WTC11 (cell line): ENCODE data around the gene SRSF4.

Source experiments
- ATF2 ChIP-seq: sonication (generic); formaldehyde crosslinking; IDR thresholded peaks from 2 replicates; pipeline ENCODE4 v1.8.1; 2022; ENCODE audit warnings: low read depth, missing genetic modification reagents, borderline replicate concordance
- CTCF ChIP-seq: fragments of 200-600 bp; IDR thresholded peaks from 2 replicates; pipeline ENCODE4 v1.8.0; 2022; ENCODE audit warnings: antibody characterized with exemption
- FOXJ3 ChIP-seq: sonication (generic); formaldehyde crosslinking; IDR thresholded peaks from 2 replicates; pipeline ENCODE4 v1.9.0; 2021; ENCODE audit warnings: missing genetic modification reagents, mild to moderate bottlenecking, borderline replicate concordance
- MXD4 ChIP-seq: fragments of 250-450 bp; sonication (Bioruptor Pico); IDR thresholded peaks from 2 replicates; pipeline ENCODE4 v1.8.0; 2021; ENCODE audit warnings: mild to moderate bottlenecking, moderate library complexity, borderline replicate concordance
- NFYB ChIP-seq: sonication (generic); formaldehyde crosslinking; conservative IDR thresholded peaks from 2 replicates; pipeline ENCODE4 v1.8.0; 2022; ENCODE audit warnings: low read depth, missing genetic modification reagents
- ZNF138 ChIP-seq: sonication (generic); formaldehyde crosslinking; conservative IDR thresholded peaks from 2 replicates; pipeline ENCODE4 v1.8.1; 2022; ENCODE audit warnings: mild to moderate bottlenecking, moderate library complexity, missing genetic modification reagents
- ZNF232 ChIP-seq: sonication (generic); formaldehyde crosslinking; IDR thresholded peaks from 2 replicates; pipeline ENCODE4 v1.8.0; 2022; ENCODE audit warnings: mild to moderate bottlenecking, missing genetic modification reagents
- ZNF263 ChIP-seq: sonication (generic); formaldehyde crosslinking; IDR thresholded peaks from 2 replicates; pipeline ENCODE4 v1.8.1; 2022; ENCODE audit warnings: low read depth, mild to moderate bottlenecking, moderate library complexity, missing genetic modification reagents
- ZSCAN18 ChIP-seq: fragments of 250-450 bp; sonication (Bioruptor Pico); IDR thresholded peaks from 2 replicates; pipeline ENCODE4 v2.1.2; 2022; ENCODE audit warnings: mild to moderate bottlenecking, moderate library complexity

- TF ChIP-seq ATF2 (CRISPR knock-in tag) (no peak), ZNF263 (CRISPR knock-in tag) (no peak), ZNF138 (no peak), MXD4 (CRISPR knock-in tag) (no peak), ZSCAN18 (CRISPR knock-in tag) (no peak), ZNF232 (no peak), CTCF (no peak), NFYB (CRISPR knock-in tag) (no peak), FOXJ3 (CRISPR knock-in tag) (no peak)
Observed at GRCh38 chr1:29180497-29181412, 945 bp downstream of the SRSF4 start.
